HCT116 (cell line): Measurements from ENCODE around the gene COL5A1. TPM values are rescaled to one million over a fixed set of nuclear protein-coding genes. Genes with fewer than 3 reads are reported as not detected.

Source experiments
- ATAC-seq: fragments of 200-7000 bp; cut with Tn5 transposase; 2 replicates; pipeline ENCODE4 v1.9.1; 2020; ENCODE audit warnings: mild to moderate bottlenecking, moderate library complexity
- BruUV-seq: library from RNA; stranded (reverse); fragments of 400-500 nt; replicated peaks from 2 replicates; lab custom pipeline; 2021; lab: Mats Ljungman, UMichigan
- CTCF ChIA-PET: fragments of 300-600 bp; sonication (Branson Sonifier 250); formaldehyde crosslinking; loops from one replicate; lab custom pipeline; 2021; ENCODE audit warnings: antibody characterized with exemption; lab: Charles Lee
- POLR2A ChIA-PET: fragments of 300-600, 350-600 bp; sonication (Branson Sonifier 250); formaldehyde crosslinking; loops from one replicate; lab custom pipeline; 2021; ENCODE audit warnings: antibody characterized with exemption; lab: Charles Lee
- RAD21 ChIA-PET, 2 experiments: fragments of 300-600 bp; sonication (Branson Sonifier 250); formaldehyde crosslinking; loops; one replicate each; lab custom pipeline; 2023; ENCODE audit warnings: low total read pairs in 2 of 2; ENCODE audit not compliant: uncharacterized antibody in 2 of 2, unreplicated experiment in 2 of 2, low non-redundant PET in 1 of 2; lab: Charles Lee
- DNase-seq: peaks from one replicate; pipeline ENCODE4 v3.0.0-alpha.2; 2010; ENCODE audit warnings: low read depth, low spot score
- H2AFZ ChIP-seq: fragments of 200-600 bp; shearing (Covaris generic), sonication (generic); 2 replicates; pipeline ENCODE4 v1.6.1; 2017; ENCODE audit warnings: low read depth, mixed run types, mixed read lengths, antibody characterized with exemption, low read length; ENCODE audit not compliant: poor library complexity, severe bottlenecking
- H3K27ac ChIP-seq: 2 replicates; pipeline ENCODE4 v1.5.1; 2012; ENCODE audit warnings: low read depth, low read length
- H3K27me3 ChIP-seq: fragments of 200-600 bp; sonication (generic); 2 replicates; pipeline ENCODE4 v1.6.1; 2016; ENCODE audit warnings: mixed run types, low read length, mixed read lengths; ENCODE audit not compliant: insufficient read depth
- H3K36me3 ChIP-seq, 2 experiments: fragments of 200-500 bp in 1 of 2; fragments of 200-600 bp in 1 of 2; sonication (Bioruptor generic) in 1 of 2; sonication (generic) in 1 of 2; 2 replicates each; pipeline versions ENCODE4 v1.5.1 to v1.6.1; 2014 to 2016; ENCODE audit warnings: low read length in 2 of 2, inconsistent platforms in 1 of 2, mixed read lengths in 1 of 2, mixed run types in 1 of 2; ENCODE audit not compliant: insufficient read depth in 2 of 2, control insufficient read depth in 1 of 2
- H3K4me1 ChIP-seq, 2 experiments: fragments of 200-600 bp in 1 of 2; sonication (generic) in 1 of 2; 2 replicates each; pipeline versions ENCODE4 v1.5.1 to v1.6.1; 2012 to 2017; ENCODE audit warnings: low read length in 2 of 2, inconsistent platforms in 1 of 2, mild to moderate bottlenecking in 1 of 2, mixed read lengths in 1 of 2, mixed run types in 1 of 2, moderate library complexity in 1 of 2; ENCODE audit not compliant: insufficient read depth in 2 of 2, control insufficient read depth in 1 of 2
- H3K4me2 ChIP-seq: fragments of 200-600 bp; sonication (generic); 2 replicates; pipeline ENCODE4 v1.6.1; 2017; ENCODE audit warnings: mixed run types, low read length, mixed read lengths
- H3K4me3 ChIP-seq, 2 experiments: fragments of 200-600 bp in 1 of 2; sonication (generic) in 1 of 2; replicated peaks in 1 of 2; 2 replicates each; pipeline ENCODE4 v1.5.1; 2011 to 2016; ENCODE audit warnings: low read length in 2 of 2, control low read depth in 1 of 2, low read depth in 1 of 2, mild to moderate bottlenecking in 1 of 2, mixed read lengths in 1 of 2, mixed run types in 1 of 2
- H3K79me2 ChIP-seq: fragments of 200-600 bp; sonication (generic); 2 replicates; pipeline ENCODE4 v1.6.1; 2017; ENCODE audit warnings: mild to moderate bottlenecking, mixed run types, low read length, moderate library complexity, mixed read lengths; ENCODE audit not compliant: insufficient read depth
- H3K9ac ChIP-seq: fragments of 200-600 bp; sonication (generic); 2 replicates; pipeline ENCODE4 v1.6.1; 2016; ENCODE audit warnings: low read length, mixed read lengths
- H3K9me2 ChIP-seq: fragments of 200-600 bp; sonication (generic), shearing (Covaris generic); 2 replicates; pipeline ENCODE4 v1.6.1; 2017; ENCODE audit warnings: mixed run types, mild to moderate bottlenecking, moderate library complexity; ENCODE audit not compliant: insufficient read depth
- H3K9me3 ChIP-seq, 2 experiments: fragments of 200-500 bp in 1 of 2; fragments of 200-600 bp in 1 of 2; sonication (Bioruptor generic) in 1 of 2; sonication (generic) in 1 of 2; 2 replicates each; pipeline ENCODE4 v1.6.1; 2014 to 2017; ENCODE audit warnings: low read length in 2 of 2, mixed read lengths in 2 of 2, inconsistent platforms in 1 of 2, low read depth in 1 of 2, mild to moderate bottlenecking in 1 of 2, mixed run types in 1 of 2, moderate library complexity in 1 of 2; ENCODE audit not compliant: control insufficient read depth in 1 of 2, insufficient read depth in 1 of 2
- H4K20me1 ChIP-seq: fragments of 200-600 bp; sonication (generic), shearing (Covaris generic); 2 replicates; pipeline ENCODE4 v1.6.1; 2017; ENCODE audit warnings: mixed run types, mild to moderate bottlenecking, moderate library complexity; ENCODE audit not compliant: insufficient read depth
- ATF3 ChIP-seq: IDR thresholded peaks from 2 replicates; pipeline ENCODE4 v1.6.1; 2012
- CEBPB ChIP-seq: IDR thresholded peaks from 2 replicates; pipeline ENCODE4 v1.6.1; 2012; ENCODE audit warnings: low read depth
- CTCF ChIP-seq, 3 experiments: fragments of 200-600 bp in 1 of 3; sonication (generic) in 1 of 3; IDR thresholded peaks in 2 of 3; conservative IDR thresholded peaks in 1 of 3; 2 replicates each; pipeline ENCODE4 v1.5.1; 2012 to 2017; ENCODE audit warnings: low read depth in 2 of 3, low read length in 2 of 3, antibody characterized with exemption in 1 of 3, borderline replicate concordance in 1 of 3, control low read depth in 1 of 3, mild to moderate bottlenecking in 1 of 3, mixed read lengths in 1 of 3, mixed run types in 1 of 3, moderate library complexity in 1 of 3; ENCODE audit not compliant: insufficient read depth in 1 of 3
- ELF1 ChIP-seq: IDR thresholded peaks from 2 replicates; pipeline ENCODE4 v1.6.1; 2012; ENCODE audit warnings: low read depth, borderline replicate concordance
- JUND ChIP-seq: IDR thresholded peaks from 2 replicates; pipeline ENCODE4 v1.6.1; 2012
- POLR2AphosphoS5 ChIP-seq: IDR thresholded peaks from 2 replicates; pipeline ENCODE4 v1.6.1; 2011; ENCODE audit warnings: mild to moderate bottlenecking, low read depth, low read length, moderate library complexity
- RAD21 ChIP-seq: IDR thresholded peaks from 2 replicates; pipeline ENCODE4 v1.6.1; 2012; ENCODE audit warnings: low read depth, mild to moderate bottlenecking
- REST ChIP-seq: IDR thresholded peaks from 2 replicates; pipeline ENCODE4 v1.6.1; 2012; ENCODE audit warnings: low read depth
- SIN3A ChIP-seq: IDR thresholded peaks from 2 replicates; pipeline ENCODE4 v1.6.1; 2012; ENCODE audit warnings: low read depth
- SP1 ChIP-seq: IDR thresholded peaks from 2 replicates; pipeline ENCODE4 v1.6.1; 2012; ENCODE audit warnings: low read depth
- SRF ChIP-seq: IDR thresholded peaks from 2 replicates; pipeline ENCODE4 v1.6.1; 2012; ENCODE audit warnings: low read depth
- YY1 ChIP-seq: IDR thresholded peaks from 2 replicates; pipeline ENCODE4 v1.6.1; 2011; ENCODE audit warnings: low read length, low read depth, moderate library complexity, mild to moderate bottlenecking; ENCODE audit not compliant: insufficient replicate concordance; ENCODE audit errors: extremely low read depth
- ZFX ChIP-seq: fragments of 450-650 bp; IDR thresholded peaks from 2 replicates; pipeline ENCODE4 v1.6.1; 2017
- ZNF274 ChIP-seq: fragments of 200-500 bp; sonication (Bioruptor generic); IDR thresholded peaks from 2 replicates; pipeline ENCODE4 v1.6.1; 2014; ENCODE audit warnings: mild to moderate bottlenecking, low read depth, low read length, inconsistent platforms
- intact Hi-C: fragments of 100-400 bp; cut with micrococcal nuclease; formaldehyde crosslinking; loops from 2 replicates; pipeline ENCODE4 v1.10.0; 2022
- total RNA-seq: library from RNA; stranded (reverse); gene quantifications from one replicate; pipeline ENCODE4 v1.2.1, GENCODE V29; 2021; ENCODE audit not compliant: unreplicated experiment

COL5A1 gene
- total RNA-seq, 1 experiment from 2014 or later = 0.30 TPM

GRCh38 chr9:134834217-134834956, 192.8 kb downstream of the COL5A1 start:
- RAD21 ChIA-PET = no interaction called here
- no peak overlapping the region for H3K9ac ChIP-seq
- H3K9me3 ChIP-seq = no peaks in the 10 kb centered on the region
- TF ChIP-seq RAD21 (no peak), SIN3A (no peak), JUND (no peak), POLR2AphosphoS5 (no peak), CTCF (IDR thresholded peaks at IDR 0.05 in 2 of 3, conservative IDR thresholded peaks at IDR 0.05 in 1 of 3; ENCODE audit: borderline replicate concordance in 1 of 3, insufficient read depth in 1 of 3, low read depth in 2 of 3, low read length in 2 of 3) (no peak)
- ATAC-seq (no peak), DNase-seq (no peak)
- no peak overlapping the region for H2AFZ ChIP-seq
- intact Hi-C loops = no loop called here
- H3K36me3 ChIP-seq = no peaks in the 10 kb centered on the region
- no peak overlapping the region for H3K27ac ChIP-seq
- H3K27me3 ChIP-seq = no peaks in the 10 kb centered on the region
- CTCF ChIA-PET = no interaction called here
- H3K79me2 ChIP-seq = no peaks in the 10 kb centered on the region
- H3K9me2 ChIP-seq = no peaks in the 10 kb centered on the region
- H3K4me3 ChIP-seq = no peak overlapping the region
- no peak overlapping the region for H3K4me2 ChIP-seq
- H4K20me1 ChIP-seq = no peaks in the 10 kb centered on the region
- BruUV-seq = no TSS peak
- H3K4me1 ChIP-seq = peaks cover 0 to 7% of the 10 kb centered on the region in 2 experiments; a peak in 2 of 4 replicates
- POLR2A ChIA-PET = no interaction called here

- ChIA-PET POLR2A (no interaction called here), CTCF (no interaction called here)
- intact Hi-C loops = no loop called here
- TF ChIP-seq CEBPB = no peak
- no peak for TF ChIP-seq SRF
- TF ChIP-seq REST = no peak
- TF ChIP-seq ELF1 = no peak
- TF ChIP-seq ATF3 = no peak
- TF ChIP-seq JUND = no peak
- no peak for TF ChIP-seq ZFX
- TF ChIP-seq SP1 = no peak
- TF ChIP-seq POLR2AphosphoS5 = no peak
- no peak for TF ChIP-seq ZNF274
- no peak for TF ChIP-seq YY1
These were observed 193.4 kb downstream of the COL5A1 start for GRCh38 chr9:134834957-134835419.

More at GRCh38 chr9:134834957-134835419, 193.4 kb downstream of the COL5A1 start:
- Histone ChIP-seq H2AFZ (no peak overlapping the region), H3K9me3 (no peaks in the 10 kb centered on the region), H4K20me1 (no peaks in the 10 kb centered on the region), H3K9ac (no peak overlapping the region), H3K4me2 (no peak overlapping the region), H3K4me3 (no peak overlapping the region), H3K36me3 (no peaks in the 10 kb centered on the region), H3K9me2 (no peaks in the 10 kb centered on the region), H3K79me2 (no peaks in the 10 kb centered on the region), H3K4me1 (peaks cover 0 to 7% of the 10 kb centered on the region in 2 experiments; a peak in 2 of 4 replicates), H3K27me3 (no peaks in the 10 kb centered on the region), H3K27ac (no peak overlapping the region)
- DNase-seq (no peak), ATAC-seq (no peak)
- RAD21 ChIA-PET = no interaction called here
- BruUV-seq = no TSS peak
